Measurements from ENCODE around the gene PHTF1. TPM values are rescaled to one million over a fixed set of nuclear protein-coding genes. Genes with fewer than 3 reads are reported as not detected.

Gene PHTF1
- total RNA-seq, 4 donors from 2014 or later, result 10.0 to 14.8 (median 11.1) TPM

DNA sequence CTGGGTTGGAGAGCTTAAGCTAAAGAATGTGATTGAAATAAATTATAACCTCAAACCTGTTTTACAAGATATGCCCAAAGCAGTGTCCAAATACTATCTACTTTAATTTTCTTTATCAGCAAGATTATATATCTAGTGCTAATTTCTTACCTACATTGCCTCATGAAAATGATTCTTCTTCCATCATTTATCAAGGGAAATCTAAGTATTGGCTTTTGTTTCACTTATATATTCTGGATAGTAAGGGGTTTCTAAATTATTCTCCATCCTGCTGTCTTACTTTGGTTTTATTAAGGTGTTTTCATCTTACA lies 81.2 kb downstream of the PHTF1 start:
- H3K9me3 ChIP-seq, result no peaks in the 10 kb centered on the region
- no peaks in the 10 kb centered on the region for H3K27me3 ChIP-seq
- H3K4me3 ChIP-seq, result no peak overlapping the region
- H3K36me3 ChIP-seq, result peaks cover 0 to 17% of the 10 kb centered on the region in 2 donors
- H3K4me1 ChIP-seq, result peaks cover 0 to 11% (median 0%) of the 10 kb centered on the region in 3 donors
- TF ChIP-seq POLR2A (IDR thresholded peaks at IDR 0.05) (no peak), EP300 (IDR thresholded peaks at IDR 0.05) (no peak), POLR2AphosphoS5 (IDR thresholded peaks at IDR 0.05) (no peak)
- TF ChIP-seq, protein P1, sequence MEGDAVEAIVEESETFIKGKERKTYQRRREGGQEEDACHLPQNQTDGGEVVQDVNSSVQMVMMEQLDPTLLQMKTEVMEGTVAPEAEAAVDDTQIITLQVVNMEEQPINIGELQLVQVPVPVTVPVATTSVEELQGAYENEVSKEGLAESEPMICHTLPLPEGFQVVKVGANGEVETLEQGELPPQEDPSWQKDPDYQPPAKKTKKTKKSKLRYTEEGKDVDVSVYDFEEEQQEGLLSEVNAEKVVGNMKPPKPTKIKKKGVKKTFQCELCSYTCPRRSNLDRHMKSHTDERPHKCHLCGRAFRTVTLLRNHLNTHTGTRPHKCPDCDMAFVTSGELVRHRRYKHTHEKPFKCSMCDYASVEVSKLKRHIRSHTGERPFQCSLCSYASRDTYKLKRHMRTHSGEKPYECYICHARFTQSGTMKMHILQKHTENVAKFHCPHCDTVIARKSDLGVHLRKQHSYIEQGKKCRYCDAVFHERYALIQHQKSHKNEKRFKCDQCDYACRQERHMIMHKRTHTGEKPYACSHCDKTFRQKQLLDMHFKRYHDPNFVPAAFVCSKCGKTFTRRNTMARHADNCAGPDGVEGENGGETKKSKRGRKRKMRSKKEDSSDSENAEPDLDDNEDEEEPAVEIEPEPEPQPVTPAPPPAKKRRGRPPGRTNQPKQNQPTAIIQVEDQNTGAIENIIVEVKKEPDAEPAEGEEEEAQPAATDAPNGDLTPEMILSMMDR (IDR thresholded peaks at IDR 0.05), result no peak
- no peak for ATAC-seq
- H3K27ac ChIP-seq, result no peak overlapping the region

- Histone ChIP-seq H3K27ac (no peak overlapping the region), H3K4me3 (no peak overlapping the region), H3K9me3 (no peaks in the 10 kb centered on the region), H3K36me3 (peaks cover 0 to 23% of the 10 kb centered on the region in 2 donors), H3K27me3 (no peaks in the 10 kb centered on the region), H3K4me1 (peaks cover 0 to 11% (median 0%) of the 10 kb centered on the region in 3 donors)
- 34 to 38% methylated on average over 7 of the region's 7 CpGs for WGBS, 2 donors (ENCODE audit: low coverage in 1 of 2)
- TF ChIP-seq POLR2A (IDR thresholded peaks at IDR 0.05), result no peak
- TF ChIP-seq, protein P1 (IDR thresholded peaks at IDR 0.05), result peak; percentile 32 to 69 (median 60)
- TF ChIP-seq EP300 (IDR thresholded peaks at IDR 0.05), result no peak
- no peak for ATAC-seq
Measured at GRCh38 chr1:113677250-113678158, 81.8 kb downstream of the PHTF1 start.

DNA sequence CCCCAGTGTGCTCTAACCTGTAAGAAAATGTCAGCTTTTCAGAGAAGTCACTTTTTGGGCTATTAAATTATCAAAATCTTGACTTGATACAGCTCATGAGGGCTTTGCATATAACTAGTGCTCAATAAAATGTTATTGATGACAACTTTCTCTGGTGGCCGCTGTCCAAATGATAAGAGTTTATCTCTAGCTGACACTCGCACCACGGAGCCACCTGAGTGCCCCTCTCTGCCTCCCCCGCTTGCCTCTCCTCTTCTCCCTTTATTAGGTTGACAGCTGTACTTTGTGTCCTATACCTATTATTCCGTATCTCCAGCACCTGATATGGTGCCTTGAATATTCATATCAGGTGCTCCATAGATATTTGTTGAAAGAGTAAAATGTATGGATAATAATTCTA lies 82.8 kb downstream of the PHTF1 start:
- Histone ChIP-seq H3K27me3 (no peaks in the 10 kb centered on the region), H3K27ac (no peak overlapping the region), H3K36me3 (peaks cover 0 to 32% of the 10 kb centered on the region in 2 donors), H3K4me3 (no peak overlapping the region), H3K9me3 (no peaks in the 10 kb centered on the region), H3K4me1 (peaks cover 0 to 11% (median 0%) of the 10 kb centered on the region in 3 donors)
- TF ChIP-seq, protein P1 (IDR thresholded peaks at IDR 0.05), result no peak
- no peak for TF ChIP-seq POLR2A (IDR thresholded peaks at IDR 0.05)
- no peak for TF ChIP-seq POLR2AphosphoS5 (IDR thresholded peaks at IDR 0.05)
- TF ChIP-seq EP300 (IDR thresholded peaks at IDR 0.05), result no peak
- 67 to 77% methylated on average over 3 to 5 of the region's 5 CpGs for WGBS, 2 donors (ENCODE audit: low coverage in 1 of 2)
- ATAC-seq, result no peak

DNA sequence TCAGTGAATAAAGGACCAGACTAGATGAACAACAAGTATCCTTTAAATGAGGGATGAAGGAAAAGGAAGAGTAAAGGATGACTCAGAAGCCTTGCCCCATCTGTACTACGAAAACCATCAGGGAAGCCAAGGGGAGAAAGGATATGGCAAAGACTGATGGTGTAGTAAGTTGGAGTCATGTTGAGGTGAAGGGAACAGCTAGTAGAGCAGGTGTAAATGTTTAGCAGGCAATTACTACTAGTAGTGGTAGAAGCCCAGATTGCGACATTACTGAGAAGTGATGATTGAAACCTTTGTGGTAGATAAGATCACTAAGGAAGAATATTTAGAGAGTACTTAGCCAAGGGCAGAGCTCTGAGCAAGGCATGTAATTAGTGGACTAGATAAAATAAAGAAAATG lies 84.0 kb downstream of the PHTF1 start:
- WGBS, 2 donors (ENCODE audit: low coverage in 1 of 2), result 82 to 87% methylated on average over 2 of the region's 2 CpGs
- Histone ChIP-seq H3K36me3 (peaks cover 0 to 33% of the 10 kb centered on the region in 2 donors), H3K27me3 (no peaks in the 10 kb centered on the region), H3K9me3 (no peaks in the 10 kb centered on the region), H3K27ac (no peak overlapping the region), H3K4me3 (no peak overlapping the region), H3K4me1 (peaks cover 0 to 11% (median 0%) of the 10 kb centered on the region in 3 donors)
- TF ChIP-seq EP300 (IDR thresholded peaks at IDR 0.05) (no peak), POLR2A (IDR thresholded peaks at IDR 0.05) (no peak), POLR2AphosphoS5 (IDR thresholded peaks at IDR 0.05) (no peak)
- TF ChIP-seq, protein P1 (IDR thresholded peaks at IDR 0.05), result no peak
- no peak for ATAC-seq

DNA sequence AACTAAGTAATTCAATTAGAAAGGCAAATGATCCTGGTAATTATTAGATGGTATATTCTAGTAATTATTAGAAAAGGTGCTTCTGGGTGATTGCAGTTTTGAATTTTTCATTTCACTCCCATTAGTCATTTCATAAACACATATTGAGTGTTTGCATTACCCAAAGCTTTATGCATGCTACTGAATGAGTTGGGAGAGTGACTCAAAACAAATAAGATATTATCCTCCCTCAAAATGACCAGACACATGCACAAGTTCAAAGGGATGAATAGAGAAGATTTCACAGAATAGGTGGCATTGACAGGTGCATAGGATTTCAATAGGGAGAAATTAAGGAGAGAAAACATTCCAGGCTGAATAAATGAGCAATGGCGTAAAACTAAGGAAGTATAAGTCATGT lies 84.7 kb downstream of the PHTF1 start:
- H3K9me3 ChIP-seq, result no peaks in the 10 kb centered on the region
- H3K4me1 ChIP-seq, result peaks cover 0 to 11% (median 0%) of the 10 kb centered on the region in 3 donors
- no peak overlapping the region for H3K27ac ChIP-seq
- ATAC-seq, result no peak
- peaks cover 0 to 33% of the 10 kb centered on the region in 2 donors for H3K36me3 ChIP-seq
- WGBS, 2 donors (ENCODE audit: low coverage in 1 of 2), result 83 to 86% methylated on average over 1 of the region's 1 CpG
- no peaks in the 10 kb centered on the region for H3K27me3 ChIP-seq
- no peak for TF ChIP-seq EP300 (IDR thresholded peaks at IDR 0.05)
- no peak for TF ChIP-seq POLR2A (IDR thresholded peaks at IDR 0.05)
- TF ChIP-seq, protein P1 (IDR thresholded peaks at IDR 0.05), result no peak
- no peak for TF ChIP-seq POLR2AphosphoS5 (IDR thresholded peaks at IDR 0.05)
- no peak overlapping the region for H3K4me3 ChIP-seq

Data from gastroesophageal sphincter (tissue), 4 donors.